ENCODE measurements around the gene SENP3.

- TF ChIP-seq, protein P1, sequence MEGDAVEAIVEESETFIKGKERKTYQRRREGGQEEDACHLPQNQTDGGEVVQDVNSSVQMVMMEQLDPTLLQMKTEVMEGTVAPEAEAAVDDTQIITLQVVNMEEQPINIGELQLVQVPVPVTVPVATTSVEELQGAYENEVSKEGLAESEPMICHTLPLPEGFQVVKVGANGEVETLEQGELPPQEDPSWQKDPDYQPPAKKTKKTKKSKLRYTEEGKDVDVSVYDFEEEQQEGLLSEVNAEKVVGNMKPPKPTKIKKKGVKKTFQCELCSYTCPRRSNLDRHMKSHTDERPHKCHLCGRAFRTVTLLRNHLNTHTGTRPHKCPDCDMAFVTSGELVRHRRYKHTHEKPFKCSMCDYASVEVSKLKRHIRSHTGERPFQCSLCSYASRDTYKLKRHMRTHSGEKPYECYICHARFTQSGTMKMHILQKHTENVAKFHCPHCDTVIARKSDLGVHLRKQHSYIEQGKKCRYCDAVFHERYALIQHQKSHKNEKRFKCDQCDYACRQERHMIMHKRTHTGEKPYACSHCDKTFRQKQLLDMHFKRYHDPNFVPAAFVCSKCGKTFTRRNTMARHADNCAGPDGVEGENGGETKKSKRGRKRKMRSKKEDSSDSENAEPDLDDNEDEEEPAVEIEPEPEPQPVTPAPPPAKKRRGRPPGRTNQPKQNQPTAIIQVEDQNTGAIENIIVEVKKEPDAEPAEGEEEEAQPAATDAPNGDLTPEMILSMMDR (IDR thresholded peaks at IDR 0.05): peak; percentile 74 to 83 (median 81)
- peak; percentile 84 for TF ChIP-seq POLR2A (IDR thresholded peaks at IDR 0.05)
Measured at GRCh38 chr17:7614425-7615264, 52.9 kb downstream of the SENP3 start, which contains the start of gene FXR2.
